ENCODE results near the gene EPG5.
"Not testable (repeated sequence)": the region's sequence is repeated elsewhere in the genome, so short reads cannot be mapped to it uniquely, and the experiment has no call there.

EPG5 gene

DNA sequence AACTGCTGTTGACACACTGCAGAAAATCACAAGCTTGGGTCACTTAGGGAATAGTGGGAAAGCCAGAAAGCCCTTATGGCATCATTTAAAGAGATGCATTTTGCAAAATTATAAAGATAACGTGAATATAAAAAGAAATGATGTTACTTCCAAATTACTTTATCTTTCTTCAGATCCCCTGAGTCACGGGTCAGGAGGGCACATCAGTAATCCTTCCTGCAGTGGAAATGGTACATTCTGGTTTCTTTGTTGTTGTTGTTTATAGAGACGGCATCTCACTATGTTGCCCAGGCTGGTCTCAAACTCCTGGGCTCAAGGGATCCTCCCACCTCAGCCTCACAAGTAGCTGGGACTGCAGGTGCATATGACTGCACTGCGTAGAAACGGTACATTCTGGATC lies 9.8 kb upstream of the EPG5 start:
- no peak for DNase-seq

DNA sequence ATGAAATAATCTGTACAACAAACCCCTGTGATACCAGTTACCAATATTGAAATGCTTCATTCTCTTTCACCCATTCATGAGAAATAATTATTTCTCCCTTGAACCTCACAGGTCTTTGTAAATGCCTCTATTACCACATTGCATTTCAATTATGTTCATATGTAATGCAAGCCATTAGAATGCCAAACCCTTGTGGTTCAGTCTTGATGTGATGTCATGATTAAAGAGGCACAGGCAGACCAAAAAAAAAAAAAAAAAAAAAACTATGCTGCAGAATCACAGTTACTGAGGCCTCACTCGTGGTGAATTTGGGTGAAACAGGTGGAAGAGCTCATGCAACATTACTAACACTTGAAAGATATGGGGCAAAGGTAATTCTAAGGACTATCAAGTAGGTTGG lies 9.4 kb upstream of the EPG5 start:
- no peak for DNase-seq

DNA sequence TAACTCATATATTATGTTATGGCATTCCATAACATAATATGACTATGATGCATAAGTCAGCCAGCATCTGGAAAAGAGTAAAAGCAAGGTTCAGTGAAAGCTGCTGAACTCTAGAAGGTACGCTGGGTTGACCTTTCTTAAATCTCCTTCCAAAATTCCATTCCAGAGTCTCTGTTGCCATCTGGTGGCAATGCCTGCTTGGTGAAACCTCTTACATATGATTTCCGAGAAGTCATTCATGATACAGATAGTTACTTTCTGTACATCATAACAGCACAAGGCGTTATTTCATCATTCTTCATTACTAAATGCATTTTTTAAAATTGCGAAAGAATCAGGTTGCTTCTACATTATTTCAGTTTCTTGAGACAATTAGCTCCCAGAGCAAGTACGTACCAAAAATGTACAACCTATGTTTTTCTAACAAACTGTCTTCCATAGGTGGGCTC lies 7.0 kb upstream of the EPG5 start:
- DNase-seq = peak; percentile 83

DNA sequence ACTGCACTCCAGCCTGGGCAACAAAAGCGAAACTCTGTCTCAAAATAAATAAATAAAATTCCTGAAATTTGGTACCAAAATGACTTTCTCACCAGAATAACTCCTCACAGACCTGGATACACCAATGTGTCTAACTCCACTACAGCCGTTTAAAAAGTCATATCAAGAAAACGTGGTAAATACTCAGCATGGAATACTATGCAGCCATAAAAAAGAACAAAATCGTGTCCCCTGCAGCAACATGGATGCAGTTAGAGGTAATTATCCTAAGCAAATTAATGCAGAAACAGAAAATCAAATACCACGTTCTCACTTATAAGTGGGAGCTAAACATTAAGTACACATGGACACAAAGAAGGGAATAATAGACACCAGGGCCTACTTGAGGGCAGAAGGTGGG lies 2.2 kb downstream of the EPG5 start:
- DNase-seq = not testable (repeated sequence)

DNA sequence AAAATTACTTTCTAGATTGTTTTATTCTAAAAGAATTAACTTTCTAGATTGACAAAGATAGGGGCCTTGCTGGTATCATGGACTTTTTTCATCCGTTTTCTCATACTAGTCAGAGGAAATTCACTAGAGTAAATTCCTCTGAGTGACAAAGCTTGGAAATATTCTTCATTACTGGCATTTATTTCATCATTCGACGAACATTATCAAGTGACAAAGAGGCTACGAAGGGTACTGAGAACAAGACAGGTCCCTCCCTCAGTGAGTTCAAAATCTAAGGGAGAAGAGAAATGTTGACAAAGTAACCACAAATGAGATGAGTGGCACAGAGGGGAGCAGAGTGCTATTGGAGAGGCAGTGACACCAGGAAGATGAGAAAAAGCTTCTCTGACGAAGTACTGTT lies 4.3 kb downstream of the EPG5 start:
- DNase-seq = peak; percentile 77

DNA sequence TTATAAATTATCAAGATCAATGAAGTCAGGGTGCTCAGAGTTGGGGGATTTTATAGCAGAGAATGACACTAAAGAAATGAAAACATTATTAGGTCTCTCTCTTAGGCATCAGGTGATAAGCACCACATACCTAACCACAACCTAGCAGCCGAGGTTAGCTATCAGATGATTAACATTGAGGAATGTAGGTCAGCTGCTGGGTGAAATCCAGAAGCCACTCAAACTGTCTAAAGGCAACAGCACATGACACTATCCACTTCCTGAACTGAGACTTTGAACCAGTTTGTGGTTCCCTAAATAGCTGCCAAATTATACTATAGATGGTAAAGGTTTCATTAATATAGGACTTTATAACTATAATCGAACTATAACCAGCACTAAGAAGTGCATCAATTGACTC lies 4.7 kb downstream of the EPG5 start:
- peak; percentile 83 for DNase-seq

DNA sequence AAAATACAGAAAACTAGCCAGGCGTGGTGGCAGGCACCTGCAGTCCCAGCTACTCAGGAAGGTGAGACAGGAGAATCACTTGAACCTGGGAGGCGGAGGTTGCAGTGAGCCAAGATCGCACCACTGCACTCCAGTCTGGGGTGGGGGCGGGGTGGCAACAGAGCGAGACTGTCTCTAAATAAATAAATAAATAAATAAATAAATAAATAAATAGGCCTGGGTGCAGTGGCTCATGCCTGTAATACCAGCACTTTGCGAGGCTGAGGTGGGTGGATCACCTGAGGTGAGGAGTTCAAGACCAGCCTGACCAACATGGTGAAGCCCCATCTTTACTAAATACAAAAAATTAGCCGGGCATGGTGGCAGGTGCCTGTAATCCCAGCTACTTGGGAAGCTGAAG lies 7.6 kb downstream of the EPG5 start:
- DNase-seq = not testable (repeated sequence)

DNA sequence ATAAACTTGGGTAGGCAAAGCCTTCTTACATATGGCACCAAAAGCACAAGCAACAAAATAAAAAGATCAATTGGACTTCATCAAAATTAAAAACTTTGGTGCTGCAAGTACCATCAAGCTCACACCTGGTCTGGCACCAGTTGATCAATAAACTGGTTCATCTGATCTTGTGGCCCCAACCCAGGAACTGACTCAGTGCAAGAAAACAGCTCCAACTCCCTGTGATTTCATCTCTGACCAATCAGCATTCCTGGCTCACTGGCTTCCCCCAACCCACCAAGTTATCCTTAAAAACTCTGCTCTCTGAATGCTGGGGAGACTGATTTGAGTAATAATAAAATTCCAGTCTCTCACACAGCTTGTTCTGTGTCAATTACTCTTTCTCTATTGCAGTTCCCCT lies 8.4 kb downstream of the EPG5 start:
- peak; percentile 60 for DNase-seq

DNA sequence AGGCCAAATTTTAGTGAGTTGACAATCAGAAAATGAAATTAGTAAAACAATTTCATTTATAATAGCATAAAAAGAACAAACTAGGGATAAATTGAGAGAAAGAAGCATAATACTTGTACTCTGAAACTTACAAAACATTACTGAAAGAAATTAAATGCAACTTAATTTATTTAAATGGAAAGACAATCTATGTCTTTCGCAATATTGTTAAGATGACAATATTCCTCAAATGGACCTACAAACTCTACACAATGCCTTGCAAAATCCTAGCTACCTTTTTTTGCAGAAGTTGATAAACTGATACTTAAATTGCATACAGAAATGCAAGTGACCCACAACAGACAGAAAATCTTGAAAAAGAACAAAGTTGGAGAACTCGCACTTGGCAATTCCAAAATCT lies 9.1 kb downstream of the EPG5 start:
- DNase-seq = no peak

DNA sequence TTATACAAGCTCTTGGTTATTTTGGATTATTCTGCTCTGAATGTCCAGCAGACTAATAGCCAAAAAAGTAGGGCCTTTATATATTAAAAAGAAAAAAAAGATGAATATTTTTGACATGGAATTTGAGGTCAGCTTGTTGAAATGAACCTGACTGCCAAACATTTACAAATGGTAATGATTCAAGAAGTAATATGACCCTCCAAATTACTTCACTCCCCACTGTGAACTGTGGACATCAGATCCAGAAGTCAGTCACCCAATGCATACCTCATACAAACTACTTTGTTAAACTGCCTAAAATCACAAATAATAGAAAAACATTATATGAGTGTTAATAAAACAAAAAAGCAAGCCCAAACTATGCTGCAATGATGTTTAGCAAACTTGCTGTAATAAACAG lies 10.0 kb downstream of the EPG5 start:
- DNase-seq = peak; percentile 76

DNA sequence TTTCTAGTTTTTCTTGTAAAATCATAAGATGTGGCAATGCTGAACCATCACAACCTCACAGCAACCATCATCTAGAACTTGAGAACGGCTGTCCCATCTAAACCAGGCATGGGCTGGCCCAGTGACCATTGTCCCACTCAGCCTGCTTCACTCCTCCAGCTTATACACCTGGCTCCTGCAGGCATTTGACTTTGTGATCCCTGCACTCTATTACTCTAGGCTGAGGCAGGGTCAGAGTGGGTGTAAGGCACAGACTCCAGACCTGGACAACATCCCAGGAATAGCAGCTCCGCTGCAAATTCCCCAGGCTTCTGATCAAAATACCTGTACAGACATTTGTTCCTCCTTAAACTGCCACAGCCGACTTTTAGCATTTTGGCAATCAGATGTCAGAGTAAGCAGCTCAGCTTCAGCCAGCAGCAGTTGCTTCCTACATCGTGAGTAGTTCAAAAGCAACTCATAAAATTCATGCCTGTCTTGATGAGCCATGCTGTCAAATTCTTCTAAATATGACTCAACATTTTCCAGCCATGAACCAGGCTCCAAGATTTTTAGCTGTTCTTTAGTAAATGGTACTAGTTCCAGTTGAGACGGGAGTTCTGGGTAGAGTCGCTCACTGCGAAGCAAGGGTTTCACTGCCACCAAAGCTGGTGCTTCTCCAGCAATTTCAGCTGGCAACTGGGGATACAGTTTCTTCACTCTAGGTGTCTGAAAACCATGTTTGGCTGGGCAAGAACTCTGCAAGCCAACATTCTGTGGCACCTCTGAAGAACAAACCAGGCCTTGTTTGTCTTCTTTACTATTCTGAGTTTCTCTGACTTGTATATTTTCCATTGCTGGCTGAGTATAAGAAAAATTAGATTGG lies 12.8 kb downstream of the EPG5 start:
- DNase-seq = peak; percentile 93

DNA sequence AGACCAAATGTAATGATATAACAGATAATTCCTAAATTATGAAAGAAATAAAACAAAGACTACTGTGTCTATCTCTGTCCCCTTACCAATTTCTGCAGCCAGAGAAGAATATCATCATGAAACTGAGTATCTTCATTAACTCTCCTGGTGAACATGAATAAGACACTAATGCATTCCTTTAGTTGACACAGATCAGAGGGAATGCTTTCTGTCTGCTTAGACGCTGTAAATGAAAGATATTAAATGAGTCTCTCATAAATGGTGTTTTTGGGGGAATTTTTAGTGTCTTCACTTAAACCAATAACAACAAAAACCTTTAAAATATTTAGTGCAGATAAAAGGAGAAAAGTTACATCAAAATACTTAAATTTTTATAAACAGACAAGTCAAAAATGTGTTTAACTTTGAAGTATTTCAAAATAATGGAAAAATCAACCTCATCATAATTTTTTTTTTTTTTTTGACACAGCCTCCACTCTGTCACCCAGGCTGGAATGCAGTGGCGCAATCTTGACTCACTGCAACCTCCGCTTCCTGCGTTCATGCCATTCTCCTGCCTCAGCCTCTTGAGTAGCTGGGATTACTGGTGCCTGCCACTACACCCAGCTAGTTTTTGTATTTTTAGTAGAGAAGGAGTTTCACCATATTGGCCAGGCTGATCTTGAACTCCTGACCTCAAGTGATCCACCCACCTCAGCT lies 16.0 kb downstream of the EPG5 start:
- DNase-seq = peak; percentile 89

DNA sequence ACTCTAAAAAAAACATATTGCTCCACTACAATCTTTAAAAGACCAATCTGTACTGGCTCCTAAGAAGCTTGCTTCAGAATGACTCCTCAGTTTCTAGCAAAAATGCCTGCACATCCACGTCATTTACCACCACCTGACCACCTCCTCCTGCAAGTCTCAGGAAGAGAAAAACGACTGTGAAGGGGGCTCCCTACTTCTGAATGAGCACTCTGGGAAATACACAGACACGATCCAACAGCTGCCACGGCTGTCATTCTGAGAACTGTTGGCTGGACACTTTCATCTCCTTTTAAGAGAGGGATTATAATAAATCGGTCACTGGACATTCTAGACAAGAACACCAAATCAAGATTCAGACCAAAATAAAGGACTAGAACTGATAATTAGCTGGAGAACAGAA lies 21.5 kb downstream of the EPG5 start:
- no peak for DNase-seq

DNA sequence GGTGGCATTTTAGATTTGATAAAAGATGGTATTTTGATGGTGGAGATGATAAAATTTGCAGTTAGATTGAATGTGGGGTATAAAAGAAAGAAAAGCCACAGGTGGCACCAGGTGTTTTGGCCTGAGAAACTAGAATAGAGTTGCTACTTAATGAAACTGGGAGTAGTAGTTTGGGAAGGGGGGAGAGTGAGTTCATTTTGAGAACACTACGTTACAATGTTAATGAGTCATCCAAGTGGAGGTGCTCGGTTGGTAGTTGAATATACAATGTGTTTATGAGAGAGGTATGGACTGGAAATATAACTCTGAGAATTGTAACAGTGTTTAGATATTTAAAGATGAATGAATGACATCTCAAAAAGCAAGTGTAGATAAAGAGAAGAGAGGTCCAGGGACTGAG lies 26.4 kb downstream of the EPG5 start:
- peak; percentile 41 for DNase-seq

DNA sequence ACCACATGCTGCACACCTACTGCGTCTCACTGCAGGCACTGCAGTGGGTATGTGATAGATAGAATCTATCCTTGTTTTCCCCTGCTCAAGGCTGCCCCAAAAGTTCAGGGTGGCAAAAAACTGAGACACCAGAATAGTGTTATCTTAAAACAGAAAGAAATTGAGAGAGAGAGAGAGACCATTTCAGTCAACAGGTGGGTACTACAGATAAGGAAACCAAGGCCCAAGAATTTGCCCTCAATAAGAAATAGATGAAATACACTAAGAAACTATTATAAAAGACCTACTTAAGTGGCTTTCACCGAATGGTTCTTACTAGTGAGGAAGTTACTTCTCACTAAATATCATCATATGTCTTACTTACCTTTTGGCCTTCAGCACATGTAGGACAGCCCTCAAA lies 27.9 kb downstream of the EPG5 start:
- no peak for DNase-seq

DNA sequence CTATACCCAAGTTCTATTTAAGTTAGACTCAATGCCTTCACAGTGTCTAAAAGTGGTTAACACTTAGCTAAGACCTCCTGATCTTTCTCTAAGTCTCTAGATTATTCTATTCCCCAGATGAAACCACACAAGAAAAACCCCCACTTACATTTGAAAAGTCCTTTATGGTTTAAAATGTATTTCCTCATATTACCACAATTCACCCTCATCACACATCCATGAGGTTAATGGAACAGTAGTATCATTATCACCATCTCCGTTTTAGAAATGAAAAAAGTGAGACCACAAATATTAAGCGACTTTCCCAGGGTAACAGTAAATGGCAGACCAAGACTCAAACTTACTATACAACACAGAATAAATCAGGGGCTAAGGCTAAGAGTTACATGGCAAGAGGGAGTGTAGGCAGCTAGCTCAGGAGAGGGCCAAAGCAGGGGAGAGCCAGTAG lies 28.6 kb downstream of the EPG5 start:
- no peak for DNase-seq

DNA sequence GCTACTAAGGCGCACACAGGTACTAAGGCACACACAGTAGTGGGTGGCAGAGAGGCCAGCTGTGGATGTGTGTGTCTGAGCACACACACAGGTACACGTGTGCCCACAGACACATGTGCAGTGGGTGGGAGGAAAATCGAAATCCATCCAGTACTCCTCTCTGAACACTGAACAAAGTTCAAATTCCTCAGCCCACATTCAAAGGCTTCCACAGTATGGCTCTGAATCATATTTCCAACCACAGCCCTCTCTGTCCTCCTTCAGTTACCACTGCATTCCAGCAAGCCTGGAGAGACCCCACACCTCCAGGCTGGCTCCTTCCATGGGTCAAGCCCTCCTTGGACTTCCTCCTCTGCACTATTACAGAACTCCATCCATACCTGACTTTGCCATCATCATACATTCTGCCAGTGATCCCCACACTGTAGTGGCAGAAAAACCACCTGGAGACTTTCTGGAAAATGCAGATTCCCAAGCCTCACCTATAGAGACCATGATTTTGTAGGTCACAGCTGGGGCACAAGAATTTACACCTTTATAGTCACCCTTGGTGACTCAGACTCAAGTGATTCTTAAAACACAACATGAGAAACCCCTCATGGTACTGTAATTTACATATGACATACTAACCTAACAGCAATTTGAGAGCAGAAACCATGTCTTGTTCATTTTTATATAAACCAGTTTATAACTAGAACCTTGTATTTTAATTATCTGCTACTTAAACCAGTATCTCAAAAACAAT lies 31.4 kb downstream of the EPG5 start:
- DNase-seq = peak; percentile 52

DNA sequence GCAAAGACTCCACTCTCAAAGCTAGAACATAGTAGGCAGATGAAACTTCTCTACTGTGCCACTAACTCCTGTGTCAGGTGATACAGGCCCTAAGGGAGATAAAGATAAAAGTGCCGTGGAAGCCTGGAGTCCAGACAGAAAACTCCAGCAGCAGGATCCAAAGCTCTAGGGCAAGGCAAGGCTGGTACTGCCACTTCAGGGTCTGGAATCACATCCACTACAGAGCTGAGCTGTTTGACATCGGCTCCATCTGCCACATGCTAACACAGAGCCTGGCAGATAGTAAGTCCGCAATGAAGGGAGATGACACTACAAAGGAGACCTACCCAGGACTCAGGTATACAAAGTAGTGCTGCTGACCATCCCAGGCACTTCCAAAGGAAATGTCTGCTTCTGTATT lies 34.4 kb downstream of the EPG5 start:
- DNase-seq = no peak

DNA sequence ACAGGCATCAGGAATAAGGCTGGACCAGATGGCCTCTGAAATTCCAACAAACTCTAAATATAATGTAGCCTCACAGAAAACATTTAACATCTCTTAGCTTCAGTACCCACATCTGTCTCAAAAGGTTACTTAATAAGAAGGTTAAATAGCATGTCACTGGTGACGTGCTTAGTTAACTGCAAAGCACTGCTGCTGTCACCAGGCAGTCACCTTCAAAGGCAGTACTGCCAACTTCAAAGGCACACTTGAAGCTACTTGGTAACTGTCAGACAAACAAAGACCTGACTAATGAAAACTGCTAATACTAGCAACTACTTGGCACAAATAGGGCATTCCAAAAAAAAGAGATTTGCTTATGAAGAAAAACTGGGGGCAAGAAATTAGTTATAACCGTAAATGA lies 36.2 kb downstream of the EPG5 start:
- no peak for DNase-seq

DNA sequence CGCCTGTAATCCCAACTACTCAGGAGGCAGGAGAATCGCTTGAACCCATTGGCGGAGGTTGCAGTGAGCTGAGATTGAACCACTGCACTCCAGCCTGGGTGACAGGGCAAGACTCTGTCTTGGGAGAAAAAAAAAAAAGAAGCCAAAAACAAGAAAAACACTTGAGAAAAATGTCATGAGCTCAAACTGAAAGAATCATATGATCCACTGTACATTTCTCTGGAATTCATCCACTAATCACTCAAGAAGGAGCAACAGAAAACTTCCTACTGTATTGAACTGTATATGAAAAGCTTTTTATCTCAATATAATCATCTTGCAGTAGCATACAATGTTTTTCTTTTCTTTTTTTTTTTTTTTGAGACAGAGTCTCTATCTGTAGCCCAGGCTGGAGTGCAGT lies 40.4 kb downstream of the EPG5 start:
- no peak for DNase-seq

DNA sequence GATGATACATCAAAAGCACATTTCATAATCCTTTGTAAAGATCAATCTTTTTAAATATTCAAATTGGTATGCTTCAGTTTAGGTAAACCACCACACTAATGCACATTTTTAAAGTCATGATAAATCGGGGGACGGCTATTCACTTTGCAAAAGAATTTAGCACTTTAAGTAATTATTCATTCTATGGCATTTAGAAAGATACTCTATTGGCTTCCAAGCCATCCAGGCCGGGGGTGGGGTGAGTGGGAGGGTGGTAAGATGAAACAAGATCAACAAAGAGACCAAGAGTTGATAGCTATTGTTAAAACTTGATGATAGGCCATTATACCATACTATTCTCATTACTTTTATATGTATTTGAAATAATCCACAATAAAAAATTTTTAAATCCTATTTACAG lies 41.0 kb downstream of the EPG5 start:
- DNase-seq = no peak

DNA sequence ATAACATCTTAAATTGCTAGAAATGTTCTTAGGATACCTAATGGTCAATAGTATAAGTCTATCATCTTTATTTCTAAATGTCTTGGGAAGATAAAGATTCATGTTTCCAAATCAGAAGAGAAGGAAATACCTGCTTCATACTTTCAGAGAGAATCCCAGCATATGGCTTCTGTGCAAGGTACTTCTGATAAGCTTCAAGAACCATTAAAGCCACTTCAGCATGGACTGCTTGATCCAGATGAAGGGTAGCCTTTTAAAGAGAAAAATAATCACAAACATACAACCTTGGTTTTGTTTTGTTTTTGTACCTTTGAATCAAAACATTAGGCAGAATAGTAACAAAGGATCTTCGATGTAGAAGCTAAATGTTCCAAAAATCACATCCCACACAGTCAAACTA lies 44.0 kb downstream of the EPG5 start:
- no peak for DNase-seq

DNA sequence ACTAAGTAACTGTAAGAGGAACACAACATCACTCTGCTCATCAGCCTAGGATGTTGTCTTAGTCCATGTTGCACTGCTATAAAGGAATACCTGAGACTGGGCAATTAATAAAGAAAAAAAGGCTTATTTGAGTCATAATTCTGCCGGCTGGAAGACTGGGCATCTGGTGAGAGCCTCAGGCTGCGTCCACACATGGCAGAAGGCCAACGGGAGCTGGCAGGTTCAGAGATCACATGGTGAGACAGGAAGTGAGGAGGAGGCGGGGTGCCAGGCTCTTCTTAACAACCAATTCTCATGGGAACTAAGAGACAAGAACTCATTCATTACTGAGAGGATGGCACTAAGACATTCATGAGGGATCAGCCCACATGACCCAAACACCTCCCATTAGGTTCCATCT lies 46.8 kb downstream of the EPG5 start:
- DNase-seq = peak; percentile 65

DNA sequence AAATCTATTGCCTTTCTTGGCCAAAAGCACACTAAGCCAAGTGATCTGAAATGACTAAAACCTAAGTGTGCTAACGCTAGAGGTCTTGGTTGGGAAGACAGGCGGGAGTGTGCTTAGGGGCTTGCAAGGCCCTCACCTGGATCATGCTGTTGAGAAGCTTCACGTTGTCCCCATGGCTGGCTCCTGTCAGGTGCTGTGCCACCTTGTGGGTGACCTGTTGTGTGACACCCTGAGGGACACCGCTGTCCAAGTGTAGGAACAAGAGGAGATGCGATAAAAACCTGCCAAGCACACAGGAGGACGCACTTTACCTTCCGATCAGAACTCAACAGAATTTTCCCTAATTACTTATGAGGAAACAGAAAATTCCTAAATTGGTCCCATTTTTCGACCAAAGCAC lies 50.8 kb downstream of the EPG5 start:
- DNase-seq = no peak

Measured in HCEC 1CT (cell line).